Measurements from ENCODE around the gene AUNIP. TPM values are rescaled to one million over a fixed set of nuclear protein-coding genes. Genes with fewer than 3 reads are reported as not detected.

AUNIP gene
- total and polyA plus RNA-seq, 2 experiments from 2014 or later = 2.2 to 2.3 TPM

GRCh38 chr1:25831569-25832196 is 27.6 kb downstream of the AUNIP start:
- no peak overlapping the region for H3K27ac ChIP-seq
- no peaks in the 10 kb centered on the region for H3K4me1 ChIP-seq (ENCODE audit: insufficient read depth)
- no peak overlapping the region for H3K9ac ChIP-seq
- no peaks in the 10 kb centered on the region; the same call in 1 of the 2 replicates for H3K79me2 ChIP-seq (ENCODE audit: insufficient read depth)
- no peak overlapping the region for H3K4me2 ChIP-seq (ENCODE audit: unreplicated experiment)
- H3F3A ChIP-seq (ENCODE audit: insufficient read depth) = no peaks in the 10 kb centered on the region
- H2AFZ ChIP-seq = no peak overlapping the region
- H3K9me2 ChIP-seq (ENCODE audit: insufficient read depth) = no peaks in the 10 kb centered on the region
- no peak for DNase-seq
- H3K4me3 ChIP-seq = no peak overlapping the region
- WGBS, 2 experiments (ENCODE audit: low coverage in 1 of 2, low lambda C conversion rate in 2 of 2, missing lambda C conversion rate in 2 of 2) = 78 to 79% methylated on average over 5 of the region's 5 CpGs
- no peaks in the 10 kb centered on the region for H4K20me1 ChIP-seq (ENCODE audit: insufficient read depth)
- no peak for TF ChIP-seq EZH2phosphoT487 (IDR thresholded peaks at IDR 0.05; ENCODE audit: insufficient read depth, low read depth)
- no peak for TF ChIP-seq EZH2 (IDR thresholded peaks at IDR 0.05; ENCODE audit: insufficient read depth, poor library complexity, severe bottlenecking)
- in situ Hi-C loops (cut with MboI) = no loop called here
- no peaks in the 10 kb centered on the region for H3K27me3 ChIP-seq (replicated peaks; ENCODE audit: insufficient read depth)
- no peaks in the 10 kb centered on the region for H3K9me3 ChIP-seq (ENCODE audit: low read depth)
- H3K36me3 ChIP-seq (ENCODE audit: low read depth) = peaks cover 61% of the 10 kb centered on the region

- Histone ChIP-seq H3K79me2 (ENCODE audit: insufficient read depth) (peaks cover 18% of the 10 kb centered on the region), H3F3A (ENCODE audit: insufficient read depth) (no peaks in the 10 kb centered on the region), H3K9ac (no peak overlapping the region), H3K9me2 (ENCODE audit: insufficient read depth) (no peaks in the 10 kb centered on the region), H3K4me2 (ENCODE audit: unreplicated experiment) (no peak overlapping the region), H4K20me1 (ENCODE audit: insufficient read depth) (no peaks in the 10 kb centered on the region), H3K4me1 (ENCODE audit: insufficient read depth) (no peaks in the 10 kb centered on the region), H3K9me3 (ENCODE audit: low read depth) (no peaks in the 10 kb centered on the region), H3K27me3 (replicated peaks; ENCODE audit: insufficient read depth) (no peaks in the 10 kb centered on the region), H3K36me3 (ENCODE audit: low read depth) (peaks cover 60% of the 10 kb centered on the region), H2AFZ (no peak overlapping the region), H3K4me3 (no peak overlapping the region), H3K27ac (no peak overlapping the region)
- no peak for TF ChIP-seq EZH2 (IDR thresholded peaks at IDR 0.05; ENCODE audit: insufficient read depth, poor library complexity, severe bottlenecking)
- no peak for TF ChIP-seq EZH2phosphoT487 (IDR thresholded peaks at IDR 0.05; ENCODE audit: insufficient read depth, low read depth)
- WGBS, 2 experiments (ENCODE audit: low coverage in 1 of 2, low lambda C conversion rate in 2 of 2, missing lambda C conversion rate in 2 of 2) = 100% methylated on average over 1 of the region's 1 CpG
- in situ Hi-C loops (cut with MboI) = loop anchor here (10.0 kb wide), 1 partner anchor 166 kb away; the partner anchor contains the start of gene PAFAH2
- DNase-seq = no peak
These were observed 30.2 kb downstream of the AUNIP start for GRCh38 chr1:25829046-25829445.

GRCh38 chr1:25828491-25828890 is 30.8 kb downstream of the AUNIP start:
- in situ Hi-C loops (cut with MboI) = loop anchor here (10.0 kb wide), 1 partner anchor 166 kb away; the partner anchor contains the start of gene PAFAH2
- Histone ChIP-seq H3K9me2 (ENCODE audit: insufficient read depth) (no peaks in the 10 kb centered on the region), H3K27me3 (replicated peaks; ENCODE audit: insufficient read depth) (no peaks in the 10 kb centered on the region), H3K9me3 (ENCODE audit: low read depth) (no peaks in the 10 kb centered on the region), H2AFZ (no peak overlapping the region), H3K9ac (no peak overlapping the region), H4K20me1 (ENCODE audit: insufficient read depth) (no peaks in the 10 kb centered on the region), H3F3A (ENCODE audit: insufficient read depth) (no peaks in the 10 kb centered on the region), H3K4me3 (no peak overlapping the region), H3K36me3 (ENCODE audit: low read depth) (peaks cover 54% of the 10 kb centered on the region), H3K4me1 (ENCODE audit: insufficient read depth) (no peaks in the 10 kb centered on the region), H3K4me2 (ENCODE audit: unreplicated experiment) (no peak overlapping the region), H3K79me2 (ENCODE audit: insufficient read depth) (peaks cover 24% of the 10 kb centered on the region), H3K27ac (no peak overlapping the region)
- no peak for DNase-seq
- 65 to 67% methylated on average over 3 of the region's 3 CpGs for WGBS, 2 experiments (ENCODE audit: low coverage in 1 of 2, low lambda C conversion rate in 2 of 2, missing lambda C conversion rate in 2 of 2)
- TF ChIP-seq EZH2phosphoT487 (IDR thresholded peaks at IDR 0.05; ENCODE audit: insufficient read depth, low read depth) (no peak), EZH2 (IDR thresholded peaks at IDR 0.05; ENCODE audit: insufficient read depth, poor library complexity, severe bottlenecking) (no peak)

GRCh38 chr1:25826571-25826970 is 32.7 kb downstream of the AUNIP start:
- Histone ChIP-seq H4K20me1 (ENCODE audit: insufficient read depth) (no peaks in the 10 kb centered on the region), H3K4me3 (no peak overlapping the region), H2AFZ (no peak overlapping the region), H3K27me3 (replicated peaks; ENCODE audit: insufficient read depth) (no peaks in the 10 kb centered on the region), H3K27ac (no peak overlapping the region), H3F3A (ENCODE audit: insufficient read depth) (no peaks in the 10 kb centered on the region), H3K9ac (no peak overlapping the region), H3K4me2 (ENCODE audit: unreplicated experiment) (no peak overlapping the region), H3K4me1 (ENCODE audit: insufficient read depth) (peaks cover 3% of the 10 kb centered on the region; the same call in 1 of the 2 replicates), H3K79me2 (ENCODE audit: insufficient read depth) (peaks cover 43% of the 10 kb centered on the region), H3K9me3 (ENCODE audit: low read depth) (no peaks in the 10 kb centered on the region), H3K36me3 (ENCODE audit: low read depth) (peaks cover 35% of the 10 kb centered on the region), H3K9me2 (ENCODE audit: insufficient read depth) (no peaks in the 10 kb centered on the region)
- WGBS, 2 experiments (ENCODE audit: low coverage in 1 of 2, low lambda C conversion rate in 2 of 2, missing lambda C conversion rate in 2 of 2) = 99 to 100% methylated on average over 10 of the region's 10 CpGs
- TF ChIP-seq EZH2phosphoT487 (IDR thresholded peaks at IDR 0.05; ENCODE audit: insufficient read depth, low read depth) = no peak
- TF ChIP-seq EZH2 (IDR thresholded peaks at IDR 0.05; ENCODE audit: insufficient read depth, poor library complexity, severe bottlenecking) = no peak
- in situ Hi-C loops (cut with MboI) = loop anchor here (10.0 kb wide), 1 partner anchor 168 kb away; the partner anchor contains the start of gene PAFAH2
- no peak for DNase-seq

Data from GM23248 (cell line).